B cell (primary cell): Measurements from ENCODE around the gene SASH1. TPM values are rescaled to one million over a fixed set of nuclear protein-coding genes. Genes with fewer than 3 reads are reported as not detected.

Experiments used
- ATAC-seq: fragments of 200-7000 bp; cut with Tn5 transposase; one replicate; pipeline ENCODE4 v1.10.0; 2021; ENCODE audit warnings: low read depth, mild to moderate bottlenecking, moderate number of reproducible peaks, moderate library complexity
- CTCF ChIA-PET: fragments of 350-600 bp; sonication (Branson Sonifier 250); formaldehyde crosslinking; loops from one replicate; lab custom pipeline; 2021; ENCODE audit warnings: antibody characterized with exemption, inconsistent platforms; lab: Charles Lee
- POLR2A ChIA-PET: fragments of 350-600 bp; sonication (Branson Sonifier 250); formaldehyde crosslinking; loops from one replicate; lab custom pipeline; 2021; ENCODE audit warnings: antibody characterized with exemption; lab: Charles Lee
- DNase-seq: peaks from one replicate; pipeline ENCODE4 v3.0.0; 2013
- H2AFZ ChIP-seq: 2 replicates; pipeline ENCODE4 v1.6.1; 2012; ENCODE audit warnings: mild to moderate bottlenecking, low read depth, low read length; ENCODE audit not compliant: insufficient read depth, poor library complexity, severe bottlenecking
- H3K27ac ChIP-seq, 2 donors: 1 replicate in 1 of 2; 2 replicates in 1 of 2; pipeline ENCODE4 v1.5.1; 2012 to 2013; ENCODE audit warnings: low read length in 2 of 2, mild to moderate bottlenecking in 2 of 2, moderate library complexity in 1 of 2
- H3K27me3 ChIP-seq, 4 experiments: fragments of 200-600 bp in 1 of 4; sonication (generic) in 1 of 4; replicated peaks in 1 of 4; 1 replicate in 2 of 4; 2 replicates in 2 of 4; pipeline versions ENCODE4 v1.6.1 to v1.7.0; 2013 to 2016; ENCODE audit warnings: low read length in 3 of 4, mild to moderate bottlenecking in 2 of 4, mixed read lengths in 1 of 4, moderate library complexity in 1 of 4; ENCODE audit not compliant: insufficient read depth in 4 of 4, control insufficient read depth in 3 of 4; ENCODE audit errors: control extremely low read depth in 1 of 4
- H3K36me3 ChIP-seq, 2 experiments: replicated peaks in 1 of 2; 1 replicate in 1 of 2; 2 replicates in 1 of 2; pipeline versions ENCODE4 v1.6.1 to v1.7.1; 2013; ENCODE audit warnings: low read length in 1 of 2; ENCODE audit not compliant: insufficient read depth in 2 of 2, control insufficient read depth in 1 of 2; ENCODE audit errors: control extremely low read depth in 1 of 2, extremely low read depth in 1 of 2
- H3K4me1 ChIP-seq, 2 donors: fragments of 200-600 bp in 1 of 2; sonication (generic) in 1 of 2; 1 replicate in 1 of 2; 2 replicates in 1 of 2; pipeline versions ENCODE4 v1.5.1 to v1.6.1; 2013 to 2017; ENCODE audit warnings: low read length in 2 of 2; ENCODE audit not compliant: control insufficient read depth in 2 of 2, insufficient read depth in 2 of 2
- H3K4me2 ChIP-seq: replicated peaks from 2 replicates; pipeline ENCODE3; 2012; ENCODE audit warnings: mild to moderate bottlenecking, low read depth, low read length; ENCODE audit not compliant: poor library complexity, severe bottlenecking
- H3K4me3 ChIP-seq, 5 experiments: fragments of 200-600 bp in 1 of 5; sonication (generic) in 1 of 5; 1 replicate in 3 of 5; 2 replicates in 2 of 5; pipeline versions ENCODE4 v1.5.1 to v1.7.0; 2011 to 2016; ENCODE audit warnings: low read length in 4 of 5, mild to moderate bottlenecking in 4 of 5, low read depth in 2 of 5, control low read depth in 1 of 5, moderate library complexity in 1 of 5; ENCODE audit not compliant: insufficient read depth in 1 of 5; ENCODE audit errors: control extremely low read depth in 1 of 5, extremely low read depth in 1 of 5
- H3K79me2 ChIP-seq: fragments of 200-600 bp; sonication (generic); one replicate; pipeline ENCODE4 v1.6.0; 2016; ENCODE audit warnings: low read length; ENCODE audit not compliant: control insufficient read depth, insufficient read depth
- H3K9ac ChIP-seq: fragments of 200-600 bp; sonication (generic); 2 replicates; pipeline ENCODE4 v1.6.1; 2017; ENCODE audit warnings: mild to moderate bottlenecking, low read length, moderate library complexity
- H3K9me3 ChIP-seq, 3 donors: one replicate each; pipeline versions ENCODE4 v1.6.1 to v1.7.1; 2013; ENCODE audit warnings: low read length in 2 of 3; ENCODE audit not compliant: control insufficient read depth in 2 of 3, insufficient read depth in 1 of 3; ENCODE audit errors: control extremely low read depth in 1 of 3
- H4K20me1 ChIP-seq: 2 replicates; pipeline ENCODE4 v1.6.0; 2012; ENCODE audit warnings: mild to moderate bottlenecking, low read length; ENCODE audit not compliant: insufficient read depth, control insufficient read depth, poor library complexity, severe bottlenecking
- H3K27ac Mint-ChIP-seq: one replicate; pipeline ENCODE4 v1.8.0; 2021; ENCODE audit warnings: mixed read lengths
- H3K27me3 Mint-ChIP-seq: one replicate; pipeline ENCODE4 v1.8.0; 2021; ENCODE audit warnings: mixed read lengths
- H3K4me1 Mint-ChIP-seq: one replicate; pipeline ENCODE4 v1.8.0; 2021; ENCODE audit warnings: mixed read lengths
- H3K4me3 Mint-ChIP-seq: one replicate; pipeline ENCODE4 v1.8.0; 2021; ENCODE audit warnings: mixed read lengths
- H3K9me3 Mint-ChIP-seq: one replicate; pipeline ENCODE4 v1.8.0; 2022; ENCODE audit warnings: mixed read lengths; ENCODE audit not compliant: insufficient read depth
- CTCF ChIP-seq: fragments of 200-600 bp; IDR thresholded peaks from one replicate; pipeline ENCODE4 v1.8.0; 2022; ENCODE audit warnings: antibody characterized with exemption, mild to moderate bottlenecking
- EZH2 ChIP-seq: IDR thresholded peaks from 2 replicates; pipeline ENCODE4 v1.6.1; 2012; ENCODE audit warnings: borderline replicate concordance, low read depth, mild to moderate bottlenecking, moderate library complexity, low read length; ENCODE audit not compliant: insufficient read depth, poor library complexity, severe bottlenecking
- WGBS: methylation state at CpG from one replicate; pipeline ENCODE4 v1.1.5; 2013; ENCODE audit warnings: missing lambda C conversion rate; ENCODE audit not compliant: insufficient coverage; 5-methylcytosine and 5-hydroxymethylcytosine counted together
- intact Hi-C: fragments of 100-400 bp; cut with micrococcal nuclease; formaldehyde crosslinking; loops from one replicate; pipeline ENCODE4 v1.10.0; 2022
- polyA plus RNA-seq: library from polyadenylated mRNA; depleted of rRNA; stranded (reverse); fragments of >200 nt; gene quantifications from 2 replicates; pipeline ENCODE4 v1.2.3, GENCODE V29; 2012
- total RNA-seq, 2 donors: library from RNA; stranded (reverse); fragments of 120-200 nt in 1 of 2; gene quantifications; 1 replicate in 1 of 2; 2 replicates in 1 of 2; pipeline versions ENCODE4 v1.2.3 to v1.2.4, GENCODE V29; 2013 to 2022

SASH1 gene
- total and polyA plus RNA-seq, 2 donors (not counting 1 experiment from before 2014, with no cell fraction given) = 0.01 to 0.07 TPM

DNA sequence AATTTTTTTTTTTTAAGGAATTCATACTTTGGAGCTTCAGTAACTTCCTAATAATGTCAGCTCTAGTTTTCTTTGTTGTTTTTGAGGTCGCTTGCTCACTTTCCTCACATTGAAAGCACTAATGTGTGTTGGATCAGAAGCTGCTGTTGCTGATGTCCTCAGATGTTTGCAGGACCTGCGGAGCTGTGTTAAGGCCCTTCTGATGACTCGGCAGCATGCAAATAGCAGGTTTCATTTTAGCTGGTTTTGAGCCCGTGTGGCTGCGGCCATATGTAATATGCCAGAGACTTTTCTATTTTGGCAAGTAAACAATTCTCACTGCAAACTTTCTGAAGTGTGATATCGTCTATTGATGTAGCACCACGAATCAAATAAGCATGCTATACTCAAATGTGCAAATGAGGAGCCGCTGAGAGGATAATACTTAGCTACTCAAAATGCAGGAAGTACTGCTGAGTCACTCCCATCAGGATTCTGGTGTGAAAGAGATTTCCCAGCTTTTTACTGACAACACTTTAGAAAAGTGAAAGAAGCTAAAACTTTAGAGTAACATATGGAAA lies 187.8 kb downstream of the SASH1 start:
- peak overlapping the region; percentile 57 for H2AFZ ChIP-seq
- Mint-ChIP-seq H3K4me3 (peak overlapping the region; percentile 37), H3K9me3 (no peaks in the 10 kb centered on the region), H3K4me1 (peaks cover 5% of the 10 kb centered on the region), H3K27ac (no peak overlapping the region), H3K27me3 (no peaks in the 10 kb centered on the region)
- WGBS = 25% methylated on average over 6 of the region's 8 CpGs
- intact Hi-C loops = no loop called here
- no peaks in the 10 kb centered on the region for H3K4me1 ChIP-seq
- no peaks in the 10 kb centered on the region for H4K20me1 ChIP-seq
- no peak for DNase-seq
- no peaks in the 10 kb centered on the region for H3K79me2 ChIP-seq
- no peak for TF ChIP-seq CTCF
- no peak for TF ChIP-seq EZH2
- no peak overlapping the region for H3K4me3 ChIP-seq
- no peaks in the 10 kb centered on the region for H3K27me3 ChIP-seq
- ATAC-seq = no peak
- ChIA-PET POLR2A (no interaction called here), CTCF (interaction anchor here (1.2 to 1.5 kb wide), 2 partner anchors 9 to 1542 kb away, joined by 3 to 5 read pairs; no protein-coding TSS in a partner anchor)
- no peak overlapping the region for H3K27ac ChIP-seq
- no peaks in the 10 kb centered on the region for H3K36me3 ChIP-seq
- no peaks in the 10 kb centered on the region for H3K9me3 ChIP-seq
- peak overlapping the region; percentile 33 for H3K4me2 ChIP-seq
- peak overlapping the region; percentile 14 for H3K9ac ChIP-seq

GRCh38 chr6:148530976-148531375 lies 188.3 kb downstream of the SASH1 start:
- H3K9me3 ChIP-seq = no peaks in the 10 kb centered on the region
- Mint-ChIP-seq H3K27ac (no peak overlapping the region), H3K4me1 (peaks cover 5% of the 10 kb centered on the region), H3K9me3 (no peaks in the 10 kb centered on the region), H3K27me3 (no peaks in the 10 kb centered on the region), H3K4me3 (no peak overlapping the region)
- TF ChIP-seq EZH2 (no peak), CTCF (no peak)
- CTCF ChIA-PET = interaction anchor here (1.2 to 1.5 kb wide), 2 partner anchors 8 to 1542 kb away, joined by 3 to 5 read pairs; no protein-coding TSS in a partner anchor
- no peak overlapping the region for H3K27ac ChIP-seq
- no peak overlapping the region for H3K4me2 ChIP-seq
- intact Hi-C loops = no loop called here
- H4K20me1 ChIP-seq = no peaks in the 10 kb centered on the region
- no peak for ATAC-seq
- POLR2A ChIA-PET = no interaction called here
- no peak overlapping the region for H2AFZ ChIP-seq
- no peaks in the 10 kb centered on the region for H3K79me2 ChIP-seq
- no peak overlapping the region for H3K4me3 ChIP-seq
- DNase-seq = no peak
- no peaks in the 10 kb centered on the region for H3K27me3 ChIP-seq
- H3K9ac ChIP-seq = no peak overlapping the region
- H3K36me3 ChIP-seq = no peaks in the 10 kb centered on the region
- no peaks in the 10 kb centered on the region for H3K4me1 ChIP-seq
- 100% methylated on average over 4 of the region's 4 CpGs for WGBS
